Sigmoid colon (tissue), 7 donors: Measurements from ENCODE around the gene TPSB2. TPM values are rescaled to one million over a fixed set of nuclear protein-coding genes. Genes with fewer than 3 reads are reported as not detected.
A peak's percentile ranks its signal among the peaks of the same experiment; 100 is the strongest.
"Not testable (repeated sequence)": the region's sequence is repeated elsewhere in the genome, so short reads cannot be mapped to it uniquely, and the experiment has no call there.

Experiments
- DNase-seq: peaks from one replicate; pipeline ENCODE4 v3.0.0-alpha.2; 2019
- H3K27ac ChIP-seq, 4 donors: fragments of 200-600 bp; sonication (generic); one replicate each; pipeline ENCODE4 v1.5.1; 2016 to 2019; ENCODE audit warnings: mild to moderate bottlenecking in 1 of 4
- H3K27me3 ChIP-seq, 3 donors: fragments of 200-600 bp; sonication (generic); one replicate each; pipeline ENCODE4 v1.5.1; 2019; ENCODE audit warnings: mild to moderate bottlenecking in 1 of 3
- H3K36me3 ChIP-seq, 4 donors: fragments of 200-600 bp; sonication (generic); one replicate each; pipeline ENCODE4 v1.5.1; 2016 to 2019
- H3K4me1 ChIP-seq, 4 donors: fragments of 200-600 bp; sonication (generic); one replicate each; pipeline ENCODE4 v1.5.1; 2017 to 2019
- H3K4me3 ChIP-seq, 4 donors: fragments of 200-600 bp; sonication (generic); one replicate each; pipeline ENCODE4 v1.5.1; 2017 to 2019; ENCODE audit warnings: mild to moderate bottlenecking in 2 of 4, moderate library complexity in 1 of 4
- H3K9me3 ChIP-seq, 4 donors: fragments of 200-600 bp in 3 of 4; sonication (generic) in 3 of 4; one replicate each; pipeline versions ENCODE4 v1.5.1 to v1.6.1; 2013 to 2019
- CTCF ChIP-seq, 4 experiments: fragments of 450-650 bp in 3 of 4; fragments of 200-600 bp in 1 of 4; IDR thresholded peaks; one replicate each; pipeline ENCODE4 v1.5.1; 2016 to 2019; ENCODE audit warnings: antibody characterized with exemption in 4 of 4, mild to moderate bottlenecking in 3 of 4, moderate library complexity in 2 of 4
- EP300 ChIP-seq, 4 donors: sonication (generic); formaldehyde crosslinking; IDR thresholded peaks; one replicate each; pipeline ENCODE4 v1.6.1; 2017; ENCODE audit warnings: antibody characterized with exemption in 4 of 4
- POLR2A ChIP-seq, 2 donors: fragments of 450-650 bp; IDR thresholded peaks; one replicate each; pipeline ENCODE4 v1.6.1; 2016; ENCODE audit warnings: antibody characterized with exemption in 2 of 2, mild to moderate bottlenecking in 2 of 2, moderate library complexity in 2 of 2
- POLR2AphosphoS5 ChIP-seq, 4 donors: sonication (generic); formaldehyde crosslinking; IDR thresholded peaks; one replicate each; pipeline ENCODE4 v1.6.1; 2017; ENCODE audit warnings: antibody characterized with exemption in 4 of 4
- WGBS, 2 donors: extraction: QIAGEN DNeasy Blood & Tissue Kit; methylation state at CpG; one replicate each; pipeline ENCODE4 v1.1.7; 2013; 5-methylcytosine and 5-hydroxymethylcytosine counted together
- intact Hi-C: fragments of 100-400 bp; cut with DNase I; formaldehyde crosslinking; loops from one replicate; pipeline ENCODE4 v1.15.1; 2023
- polyA plus RNA-seq, 3 donors: library from polyadenylated mRNA; stranded (reverse); fragments of 200-250 nt; gene quantifications; one replicate each; pipeline ENCODE4 v1.2.3, GENCODE V29; 2013
- total RNA-seq, 4 donors: library from RNA; depleted of rRNA; stranded (reverse); fragments of >200 nt; gene quantifications; one replicate each; pipeline ENCODE4 v1.1.0, GENCODE V29; 2016
- donor health status: healthy with polysubstance abuse.
- donor health status: Bipolar disorder and iron deficiency.
- donor health status: healthy.

Gene TPSB2
- total and polyA plus RNA-seq, 7 donors: 7.9 to 182 (median 13.3) TPM

GRCh38 chr16:1228227-1228626, 1.8 kb downstream of the TPSB2 start:
- peaks cover 0 to 19% (median 15%) of the 10 kb centered on the region in 4 donors for H3K4me1 ChIP-seq
- H3K36me3 ChIP-seq, H3K27ac ChIP-seq, intact Hi-C loops, H3K9me3 ChIP-seq, H3K4me3 ChIP-seq, H3K27me3 ChIP-seq: not testable (repeated sequence)
- WGBS, 2 donors: 75 to 76% methylated on average over 7 of the region's 7 CpGs
- peak; percentile 64 for DNase-seq
- peak in 1 of 4 donors; percentile 32 for TF ChIP-seq POLR2AphosphoS5 (IDR thresholded peaks at IDR 0.05)

GRCh38 chr16:1226692-1227091, 3.3 kb downstream of the TPSB2 start:
- intact Hi-C loops: not testable (repeated sequence)
- peak; percentile 64 for DNase-seq
- WGBS, 2 donors: 54 to 65% methylated on average over 14 of the region's 14 CpGs

GRCh38 chr16:1225728-1226311, 4.2 kb downstream of the TPSB2 start:
- H3K4me3 ChIP-seq, H3K9me3 ChIP-seq, H3K36me3 ChIP-seq, H3K27me3 ChIP-seq, intact Hi-C loops: not testable (repeated sequence)
- WGBS, 2 donors: 49 to 63% methylated on average over 24 of the region's 24 CpGs
- Histone ChIP-seq H3K27ac (peak overlapping the region; percentile 11 to 76 (median 70)), H3K4me1 (peaks cover 0 to 19% (median 16%) of the 10 kb centered on the region in 4 donors)
- TF ChIP-seq POLR2AphosphoS5 (IDR thresholded peaks at IDR 0.05): peak in 2 of 4 donors; percentile 63 to 74
- DNase-seq: peak; percentile 71

More at GRCh38 chr16:1226692-1227091, 3.3 kb downstream of the TPSB2 start:
- H3K4me1 ChIP-seq: peaks cover 0 to 19% (median 15%) of the 10 kb centered on the region in 4 donors
- not testable (repeated sequence) for H3K9me3 ChIP-seq, H3K27ac ChIP-seq, H3K27me3 ChIP-seq, H3K36me3 ChIP-seq, H3K4me3 ChIP-seq
- peak in 2 of 4 donors; percentile 48 to 58 for TF ChIP-seq POLR2AphosphoS5 (IDR thresholded peaks at IDR 0.05)

- intact Hi-C loops: no loop called here
- no peak for TF ChIP-seq POLR2A (IDR thresholded peaks at IDR 0.05)
- TF ChIP-seq CTCF (IDR thresholded peaks at IDR 0.05): no peak
- peak in 3 of 4 donors; percentile 24 to 62 (median 50) for TF ChIP-seq POLR2AphosphoS5 (IDR thresholded peaks at IDR 0.05)
- Histone ChIP-seq H3K4me3 (no peak within 1 kb of the TSS), H3K36me3 (peaks cover 3 to 17% (median 11%) of the 10 kb centered on the region in 4 donors), H3K9me3 (no peaks in the 10 kb centered on the region), H3K4me1 (peaks cover 0 to 25% (median 16%) of the 10 kb centered on the region in 4 donors), H3K27ac (peak within 1 kb of the TSS; percentile 11 to 76 (median 70)), H3K27me3 (no peaks in the 10 kb centered on the region)
- DNase-seq: no peak
- 24 to 55% methylated on average over 10 of the region's 10 CpGs for WGBS, 2 donors
These were observed 4.9 kb downstream of the TPSB2 start, which contains the start of gene TPSG1 for GRCh38 chr16:1225051-1225451. TSS of gene TPSG1 (minus strand) at chr16:1225268. CDS start at chr16:1225252, 16 bp downstream.

- peaks cover 0 to 25% (median 16%) of the 10 kb centered on the region in 4 donors for H3K4me1 ChIP-seq
- TF ChIP-seq POLR2AphosphoS5 (IDR thresholded peaks at IDR 0.05) (peak in 1 of 4 donors; percentile 27), CTCF (IDR thresholded peaks at IDR 0.05) (no peak)
- WGBS, 2 donors: 17 to 65% methylated on average over 9 of the region's 9 CpGs
- no peak overlapping the region for H3K4me3 ChIP-seq
- H3K27ac ChIP-seq: peak overlapping the region in 3 of 4 donors; percentile 66 to 76 (median 73)
- no peak for DNase-seq
- H3K9me3 ChIP-seq: no peaks in the 10 kb centered on the region
- peaks cover 8 to 22% (median 16%) of the 10 kb centered on the region in 4 donors for H3K36me3 ChIP-seq
- intact Hi-C loops: no loop called here
- H3K27me3 ChIP-seq: no peaks in the 10 kb centered on the region
These were observed 5.4 kb downstream of the TPSB2 start for GRCh38 chr16:1224558-1224957.

- Histone ChIP-seq H3K36me3 (peaks cover 14 to 31% (median 24%) of the 10 kb centered on the region in 4 donors), H3K4me1 (peaks cover 0 to 25% (median 16%) of the 10 kb centered on the region in 4 donors), H3K9me3 (no peaks in the 10 kb centered on the region), H3K4me3 (no peak overlapping the region), H3K27ac (peak overlapping the region in 3 of 4 donors; percentile 66 to 76 (median 73)), H3K27me3 (no peaks in the 10 kb centered on the region)
- TF ChIP-seq POLR2AphosphoS5 (IDR thresholded peaks at IDR 0.05) (peak in 1 of 4 donors; percentile 4), CTCF (IDR thresholded peaks at IDR 0.05) (no peak), EP300 (IDR thresholded peaks at IDR 0.05) (no peak), POLR2A (IDR thresholded peaks at IDR 0.05) (no peak)
- intact Hi-C loops: no loop called here
- WGBS, 2 donors: 75 to 85% methylated on average over 38 of the region's 38 CpGs
- DNase-seq: no peak
These were observed 6.4 kb downstream of the TPSB2 start for GRCh38 chr16:1223355-1224214.
